ENCODE results near the gene MMP25.

GRCh38 chr16:3051009-3051408 lies 4.6 kb downstream of the MMP25 start:
- no peak for TF ChIP-seq EZH2 (IDR thresholded peaks at IDR 0.05; ENCODE audit: low read length)
- no peak for TF ChIP-seq CTCF (optimal IDR thresholded peaks at IDR 0.05 in 1 of 3, IDR thresholded peaks at IDR 0.05 in 1 of 3, conservative IDR thresholded peaks at IDR 0.05 in 1 of 3; ENCODE audit: extremely low read depth in 1 of 3, insufficient read depth in 2 of 3, low read length in 3 of 3)

All from keratinocyte (primary cell).